HCT116 (cell line): Measurements from ENCODE around the gene ATP2B3. TPM values are rescaled to one million over a fixed set of nuclear protein-coding genes. Genes with fewer than 3 reads are reported as not detected.

Experiments used
- ATAC-seq: fragments of 200-7000 bp; cut with Tn5 transposase; 2 replicates; pipeline ENCODE4 v1.9.1; 2020; ENCODE audit warnings: mild to moderate bottlenecking, moderate library complexity
- BruUV-seq: library from RNA; stranded (reverse); fragments of 400-500 nt; replicated peaks from 2 replicates; lab custom pipeline; 2021; lab: Mats Ljungman, UMichigan
- CTCF ChIA-PET: fragments of 300-600 bp; sonication (Branson Sonifier 250); formaldehyde crosslinking; loops from one replicate; lab custom pipeline; 2021; ENCODE audit warnings: antibody characterized with exemption; lab: Charles Lee
- POLR2A ChIA-PET: fragments of 300-600, 350-600 bp; sonication (Branson Sonifier 250); formaldehyde crosslinking; loops from one replicate; lab custom pipeline; 2021; ENCODE audit warnings: antibody characterized with exemption; lab: Charles Lee
- RAD21 ChIA-PET, 2 experiments: fragments of 300-600 bp; sonication (Branson Sonifier 250); formaldehyde crosslinking; loops; one replicate each; lab custom pipeline; 2023; ENCODE audit warnings: low total read pairs in 2 of 2; ENCODE audit not compliant: uncharacterized antibody in 2 of 2, unreplicated experiment in 2 of 2, low non-redundant PET in 1 of 2; lab: Charles Lee
- DNase-seq: peaks from one replicate; pipeline ENCODE4 v3.0.0-alpha.2; 2010; ENCODE audit warnings: low read depth, low spot score
- H2AFZ ChIP-seq: fragments of 200-600 bp; shearing (Covaris generic), sonication (generic); 2 replicates; pipeline ENCODE4 v1.6.1; 2017; ENCODE audit warnings: low read depth, mixed run types, mixed read lengths, antibody characterized with exemption, low read length; ENCODE audit not compliant: poor library complexity, severe bottlenecking
- H3K27ac ChIP-seq: 2 replicates; pipeline ENCODE4 v1.5.1; 2012; ENCODE audit warnings: low read depth, low read length
- H3K27me3 ChIP-seq: fragments of 200-600 bp; sonication (generic); 2 replicates; pipeline ENCODE4 v1.6.1; 2016; ENCODE audit warnings: mixed run types, low read length, mixed read lengths; ENCODE audit not compliant: insufficient read depth
- H3K36me3 ChIP-seq, 2 experiments: fragments of 200-500 bp in 1 of 2; fragments of 200-600 bp in 1 of 2; sonication (Bioruptor generic) in 1 of 2; sonication (generic) in 1 of 2; 2 replicates each; pipeline versions ENCODE4 v1.5.1 to v1.6.1; 2014 to 2016; ENCODE audit warnings: low read length in 2 of 2, inconsistent platforms in 1 of 2, mixed read lengths in 1 of 2, mixed run types in 1 of 2; ENCODE audit not compliant: insufficient read depth in 2 of 2, control insufficient read depth in 1 of 2
- H3K4me1 ChIP-seq, 2 experiments: fragments of 200-600 bp in 1 of 2; sonication (generic) in 1 of 2; 2 replicates each; pipeline versions ENCODE4 v1.5.1 to v1.6.1; 2012 to 2017; ENCODE audit warnings: low read length in 2 of 2, inconsistent platforms in 1 of 2, mild to moderate bottlenecking in 1 of 2, mixed read lengths in 1 of 2, mixed run types in 1 of 2, moderate library complexity in 1 of 2; ENCODE audit not compliant: insufficient read depth in 2 of 2, control insufficient read depth in 1 of 2
- H3K4me2 ChIP-seq: fragments of 200-600 bp; sonication (generic); 2 replicates; pipeline ENCODE4 v1.6.1; 2017; ENCODE audit warnings: mixed run types, low read length, mixed read lengths
- H3K4me3 ChIP-seq, 2 experiments: fragments of 200-600 bp in 1 of 2; sonication (generic) in 1 of 2; replicated peaks in 1 of 2; 2 replicates each; pipeline ENCODE4 v1.5.1; 2011 to 2016; ENCODE audit warnings: low read length in 2 of 2, control low read depth in 1 of 2, low read depth in 1 of 2, mild to moderate bottlenecking in 1 of 2, mixed read lengths in 1 of 2, mixed run types in 1 of 2
- H3K79me2 ChIP-seq: fragments of 200-600 bp; sonication (generic); 2 replicates; pipeline ENCODE4 v1.6.1; 2017; ENCODE audit warnings: mild to moderate bottlenecking, mixed run types, low read length, moderate library complexity, mixed read lengths; ENCODE audit not compliant: insufficient read depth
- H3K9ac ChIP-seq: fragments of 200-600 bp; sonication (generic); 2 replicates; pipeline ENCODE4 v1.6.1; 2016; ENCODE audit warnings: low read length, mixed read lengths
- H3K9me2 ChIP-seq: fragments of 200-600 bp; sonication (generic), shearing (Covaris generic); 2 replicates; pipeline ENCODE4 v1.6.1; 2017; ENCODE audit warnings: mixed run types, mild to moderate bottlenecking, moderate library complexity; ENCODE audit not compliant: insufficient read depth
- H3K9me3 ChIP-seq, 2 experiments: fragments of 200-500 bp in 1 of 2; fragments of 200-600 bp in 1 of 2; sonication (Bioruptor generic) in 1 of 2; sonication (generic) in 1 of 2; 2 replicates each; pipeline ENCODE4 v1.6.1; 2014 to 2017; ENCODE audit warnings: low read length in 2 of 2, mixed read lengths in 2 of 2, inconsistent platforms in 1 of 2, low read depth in 1 of 2, mild to moderate bottlenecking in 1 of 2, mixed run types in 1 of 2, moderate library complexity in 1 of 2; ENCODE audit not compliant: control insufficient read depth in 1 of 2, insufficient read depth in 1 of 2
- H4K20me1 ChIP-seq: fragments of 200-600 bp; sonication (generic), shearing (Covaris generic); 2 replicates; pipeline ENCODE4 v1.6.1; 2017; ENCODE audit warnings: mixed run types, mild to moderate bottlenecking, moderate library complexity; ENCODE audit not compliant: insufficient read depth
- POLR2AphosphoS5 ChIP-seq: IDR thresholded peaks from 2 replicates; pipeline ENCODE4 v1.6.1; 2011; ENCODE audit warnings: mild to moderate bottlenecking, low read depth, low read length, moderate library complexity
- SRF ChIP-seq: IDR thresholded peaks from 2 replicates; pipeline ENCODE4 v1.6.1; 2012; ENCODE audit warnings: low read depth
- ZFX ChIP-seq: fragments of 450-650 bp; IDR thresholded peaks from 2 replicates; pipeline ENCODE4 v1.6.1; 2017
- intact Hi-C: fragments of 100-400 bp; cut with micrococcal nuclease; formaldehyde crosslinking; loops from 2 replicates; pipeline ENCODE4 v1.10.0; 2022
- total RNA-seq: library from RNA; stranded (reverse); gene quantifications from one replicate; pipeline ENCODE4 v1.2.1, GENCODE V29; 2021; ENCODE audit not compliant: unreplicated experiment
- TF ChIP-seq, protein P1 (sequence below): IDR thresholded peaks from 2 replicates; pipeline ENCODE4 v1.6.1; 2012; ENCODE audit warnings: low read depth

Gene ATP2B3
- total RNA-seq, 1 experiment from 2014 or later: not detected

DNA sequence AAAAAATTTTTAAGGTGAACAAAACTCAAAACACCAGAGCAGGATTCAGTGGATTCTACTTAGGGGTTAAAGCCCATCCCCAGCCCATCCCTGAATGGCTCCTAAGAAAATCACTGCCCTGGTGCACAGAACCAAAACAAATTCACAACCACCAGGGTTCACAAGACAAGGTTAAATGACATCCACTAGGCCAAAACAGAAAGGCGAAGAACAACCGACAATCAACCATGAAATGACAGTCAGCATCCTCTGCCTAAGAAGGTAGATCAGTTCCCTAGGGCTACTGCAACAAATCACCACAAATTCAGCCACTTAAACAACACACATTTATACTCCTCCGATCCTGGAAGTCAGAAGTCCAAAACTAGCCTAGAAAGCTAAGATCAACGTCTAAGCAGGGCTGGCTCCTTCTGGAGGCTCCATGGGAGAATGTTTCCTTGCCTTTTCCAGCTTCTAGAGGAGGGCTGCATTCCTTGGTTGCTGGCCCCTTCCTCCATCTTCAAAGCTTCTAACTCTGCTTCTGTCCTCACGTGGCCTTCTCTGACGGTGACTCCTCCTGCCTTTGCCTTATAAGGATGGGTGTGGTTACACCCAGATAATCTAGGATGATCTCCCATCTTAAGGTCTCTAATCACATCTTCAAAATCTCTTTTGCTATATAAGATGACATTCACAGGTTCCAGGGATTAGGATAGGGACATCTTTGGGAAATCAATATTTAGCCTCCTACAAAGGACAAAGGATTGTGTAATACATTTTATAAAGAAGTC lies 79.7 kb downstream of the ATP2B3 start:
- intact Hi-C loops: no loop called here
- H3K36me3 ChIP-seq: no peaks in the 10 kb centered on the region; a peak in 1 of 4 replicates

DNA sequence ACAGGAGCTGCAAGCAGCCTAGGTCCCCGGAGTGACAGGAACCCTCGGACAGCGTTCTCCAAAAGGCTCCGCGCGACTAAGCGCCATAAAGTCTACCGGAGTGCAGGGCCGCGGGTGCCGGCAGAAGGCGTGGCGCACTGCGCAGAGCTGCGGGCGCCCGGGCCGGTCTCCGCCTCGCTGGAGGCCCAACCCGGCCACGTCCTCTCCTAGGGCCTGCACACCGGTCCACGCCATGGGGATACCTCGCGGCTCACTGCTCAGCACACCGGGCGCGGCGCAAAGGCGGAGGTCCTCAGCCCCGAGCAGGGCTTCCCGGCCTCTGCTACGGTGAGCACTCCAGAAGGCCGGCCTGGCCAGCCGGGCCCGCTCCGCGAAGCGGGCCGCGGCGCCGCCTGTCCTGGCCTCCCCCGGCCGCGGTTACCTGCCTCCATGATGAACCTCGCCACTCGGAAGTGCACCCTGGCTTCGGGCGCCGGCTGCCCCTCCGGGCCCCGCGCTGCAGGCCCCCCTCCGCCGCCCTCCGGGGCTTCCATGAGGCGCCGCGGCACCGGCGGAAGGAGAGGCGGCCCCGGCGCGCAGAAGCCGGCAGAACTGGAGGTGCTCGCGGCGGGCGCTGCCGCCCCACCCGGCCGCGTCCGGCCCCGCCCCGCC lies 81.2 kb downstream of the ATP2B3 start, which contains the start of gene CCNQ:
TSS of gene CCNQ (minus strand) at position 599 of the 651 bp plus-strand sequence. CDS start at position 533, 66 bp downstream.
- no peak within 1 kb of the TSS for H2AFZ ChIP-seq
- H4K20me1 ChIP-seq: no peaks in the 10 kb centered on the region
- ATAC-seq (peak; percentile 63), DNase-seq (no peak)
- H3K4me2 ChIP-seq: peak within 1 kb of the TSS; percentile 79
- intact Hi-C loops: no loop called here
- ChIA-PET POLR2A (no interaction called here), RAD21 (no interaction called here), CTCF (no interaction called here)
- no peaks in the 10 kb centered on the region for H3K9me3 ChIP-seq
- peak within 1 kb of the TSS; percentile 72 for H3K9ac ChIP-seq
- peaks cover 4 to 16% of the 10 kb centered on the region in 2 experiments; a peak in 2 of 4 replicates for H3K4me1 ChIP-seq
- no peaks in the 10 kb centered on the region; a peak in 1 of 4 replicates for H3K36me3 ChIP-seq
- H3K27ac ChIP-seq: peak within 1 kb of the TSS; percentile 64
- TF ChIP-seq, protein P1, sequence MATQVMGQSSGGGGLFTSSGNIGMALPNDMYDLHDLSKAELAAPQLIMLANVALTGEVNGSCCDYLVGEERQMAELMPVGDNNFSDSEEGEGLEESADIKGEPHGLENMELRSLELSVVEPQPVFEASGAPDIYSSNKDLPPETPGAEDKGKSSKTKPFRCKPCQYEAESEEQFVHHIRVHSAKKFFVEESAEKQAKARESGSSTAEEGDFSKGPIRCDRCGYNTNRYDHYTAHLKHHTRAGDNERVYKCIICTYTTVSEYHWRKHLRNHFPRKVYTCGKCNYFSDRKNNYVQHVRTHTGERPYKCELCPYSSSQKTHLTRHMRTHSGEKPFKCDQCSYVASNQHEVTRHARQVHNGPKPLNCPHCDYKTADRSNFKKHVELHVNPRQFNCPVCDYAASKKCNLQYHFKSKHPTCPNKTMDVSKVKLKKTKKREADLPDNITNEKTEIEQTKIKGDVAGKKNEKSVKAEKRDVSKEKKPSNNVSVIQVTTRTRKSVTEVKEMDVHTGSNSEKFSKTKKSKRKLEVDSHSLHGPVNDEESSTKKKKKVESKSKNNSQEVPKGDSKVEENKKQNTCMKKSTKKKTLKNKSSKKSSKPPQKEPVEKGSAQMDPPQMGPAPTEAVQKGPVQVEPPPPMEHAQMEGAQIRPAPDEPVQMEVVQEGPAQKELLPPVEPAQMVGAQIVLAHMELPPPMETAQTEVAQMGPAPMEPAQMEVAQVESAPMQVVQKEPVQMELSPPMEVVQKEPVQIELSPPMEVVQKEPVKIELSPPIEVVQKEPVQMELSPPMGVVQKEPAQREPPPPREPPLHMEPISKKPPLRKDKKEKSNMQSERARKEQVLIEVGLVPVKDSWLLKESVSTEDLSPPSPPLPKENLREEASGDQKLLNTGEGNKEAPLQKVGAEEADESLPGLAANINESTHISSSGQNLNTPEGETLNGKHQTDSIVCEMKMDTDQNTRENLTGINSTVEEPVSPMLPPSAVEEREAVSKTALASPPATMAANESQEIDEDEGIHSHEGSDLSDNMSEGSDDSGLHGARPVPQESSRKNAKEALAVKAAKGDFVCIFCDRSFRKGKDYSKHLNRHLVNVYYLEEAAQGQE: no peak
- TF ChIP-seq ZFX (peak; percentile 93), POLR2AphosphoS5 (peak; percentile 42; the same call in 1 of the 2 replicates)
- H3K79me2 ChIP-seq: peaks cover 24% of the 10 kb centered on the region
- no peaks in the 10 kb centered on the region for H3K9me2 ChIP-seq
- peak within 1 kb of the TSS; percentile 66 to 67 for H3K4me3 ChIP-seq
- no peaks in the 10 kb centered on the region for H3K27me3 ChIP-seq
- BruUV-seq: no TSS peak

More for the DNA sequence above, 79.7 kb downstream of the ATP2B3 start:
- DNase-seq (no peak), ATAC-seq (no peak)
- Histone ChIP-seq H3K4me3 (peak overlapping the region in 1 of 2 experiments; percentile 66; a peak in 3 of 4 replicates), H3K4me1 (peaks cover 4 to 16% of the 10 kb centered on the region in 2 experiments; a peak in 2 of 4 replicates), H3K9me2 (no peaks in the 10 kb centered on the region), H3K27ac (no peak overlapping the region), H3K9me3 (no peaks in the 10 kb centered on the region), H2AFZ (no peak overlapping the region), H3K27me3 (no peaks in the 10 kb centered on the region), H4K20me1 (no peaks in the 10 kb centered on the region), H3K4me2 (peak overlapping the region; percentile 73), H3K9ac (no peak overlapping the region), H3K79me2 (peaks cover 24% of the 10 kb centered on the region)
- ChIA-PET CTCF (no interaction called here), RAD21 (no interaction called here), POLR2A (no interaction called here)
- BruUV-seq: TSS peak; percentile 51
- TF ChIP-seq SRF (0 out of 2 replicates have a peak, but pooled peaks have one; percentile 46), POLR2AphosphoS5 (no peak)
